CD1c-positive myeloid dendritic cell (primary cell): ENCODE data around the gene OGDHL.
"Not testable (repeated sequence)": the region's sequence is repeated elsewhere in the genome, so short reads cannot be mapped to it uniquely, and the experiment has no call there.

ENCODE experiments used
- DNase-seq: peaks from one replicate; pipeline ENCODE4 v3.0.0-alpha.2; 2016; ENCODE audit errors: extremely low spot score

The OGDHL gene

GRCh38 chr10:49761789-49762565 is at the start of gene OGDHL:
Gene OGDHL, minus strand, starts transcription at chr10:49762323. Its CDS starts 3,731 bp downstream, at chr10:49758592.
- DNase-seq: peak; percentile 54

GRCh38 chr10:49803988-49804387 is 41.9 kb upstream of the OGDHL start:
- no peak for DNase-seq

- no peak for DNase-seq
Observed at GRCh38 chr10:49798275-49798674, 36.2 kb upstream of the OGDHL start.

GRCh38 chr10:49791100-49791499 is 29.0 kb upstream of the OGDHL start:
- no peak for DNase-seq

- no peak for DNase-seq
Observed at GRCh38 chr10:49784681-49785080, 22.6 kb upstream of the OGDHL start.

- no peak for DNase-seq
Observed at GRCh38 chr10:49783645-49784044, 21.5 kb upstream of the OGDHL start.

GRCh38 chr10:49781247-49781646 is 19.1 kb upstream of the OGDHL start:
- no peak for DNase-seq

- no peak for DNase-seq
Observed at GRCh38 chr10:49778197-49778596, 16.1 kb upstream of the OGDHL start.

- no peak for DNase-seq
Observed at GRCh38 chr10:49776851-49777250, 14.7 kb upstream of the OGDHL start.

GRCh38 chr10:49775014-49775413 is 12.9 kb upstream of the OGDHL start:
- DNase-seq: no peak

- not testable (repeated sequence) for DNase-seq
Observed at GRCh38 chr10:49772944-49773343, 10.8 kb upstream of the OGDHL start.

- DNase-seq: not testable (repeated sequence)
Observed at GRCh38 chr10:49771046-49771445, 8.9 kb upstream of the OGDHL start.

- DNase-seq: no peak
Observed at GRCh38 chr10:49769692-49770091, 7.6 kb upstream of the OGDHL start.

- no peak for DNase-seq
Observed at GRCh38 chr10:49768731-49769130, 6.6 kb upstream of the OGDHL start.

GRCh38 chr10:49768329-49768728 is 6.2 kb upstream of the OGDHL start:
- DNase-seq: no peak

GRCh38 chr10:49767752-49768151 is 5.6 kb upstream of the OGDHL start:
- no peak for DNase-seq

GRCh38 chr10:49766484-49766883 is 4.4 kb upstream of the OGDHL start:
- DNase-seq: no peak

- DNase-seq: no peak
Observed at GRCh38 chr10:49762566-49762877, 399 bp upstream of the OGDHL start.

GRCh38 chr10:49761201-49761788 is 828 bp downstream of the OGDHL start:
- DNase-seq: no peak

GRCh38 chr10:49760789-49761188 is 1.3 kb downstream of the OGDHL start:
- no peak for DNase-seq

- no peak for DNase-seq
Observed at GRCh38 chr10:49759787-49760551, 2.2 kb downstream of the OGDHL start.

GRCh38 chr10:49758249-49758930 is 3.7 kb downstream of the OGDHL start:
- no peak for DNase-seq
